GM19324 (cell line): ENCODE measurements around the gene TNNT3.

Source experiments
- ATAC-seq: cut with Tn5 transposase; IDR thresholded peaks from one replicate; pipeline ENCODE4 v1.9.1; 2021; ENCODE audit warnings: mild to moderate bottlenecking, moderate library complexity; ENCODE audit not compliant: unreplicated experiment, low FRiP score

TNNT3 gene

GRCh38 chr11:1947592-1948237, 28.2 kb downstream of the TNNT3 start:
- no peak for ATAC-seq

- ATAC-seq, result no peak
These were observed 28.9 kb downstream of the TNNT3 start for GRCh38 chr11:1948389-1948788.

- no peak for ATAC-seq
These were observed 29.8 kb downstream of the TNNT3 start for GRCh38 chr11:1949302-1949701.

- ATAC-seq, result no peak
These were observed 30.4 kb downstream of the TNNT3 start for GRCh38 chr11:1949922-1950321.

GRCh38 chr11:1952806-1953482, 33.4 kb downstream of the TNNT3 start:
- no peak for ATAC-seq

- no peak for ATAC-seq
These were observed 34.2 kb downstream of the TNNT3 start for GRCh38 chr11:1953489-1954266.

GRCh38 chr11:1958367-1958766, 38.9 kb downstream of the TNNT3 start:
- ATAC-seq, result no peak

GRCh38 chr11:1959786-1960185, 40.3 kb downstream of the TNNT3 start:
- ATAC-seq, result no peak

GRCh38 chr11:1963864-1964263, 44.4 kb downstream of the TNNT3 start:
- no peak for ATAC-seq

GRCh38 chr11:1964348-1964747, 44.8 kb downstream of the TNNT3 start:
- ATAC-seq, result no peak

GRCh38 chr11:1964955-1965354, 45.5 kb downstream of the TNNT3 start:
- ATAC-seq, result no peak

- ATAC-seq, result no peak
These were observed 47.0 kb downstream of the TNNT3 start for GRCh38 chr11:1966531-1966930.

- ATAC-seq, result no peak
These were observed 48.2 kb downstream of the TNNT3 start for GRCh38 chr11:1967641-1968225.

GRCh38 chr11:1968454-1969002, 49.0 kb downstream of the TNNT3 start:
- no peak for ATAC-seq

- no peak for ATAC-seq
These were observed 49.5 kb downstream of the TNNT3 start for GRCh38 chr11:1969035-1969434.

GRCh38 chr11:1969776-1970175, 50.3 kb downstream of the TNNT3 start:
- no peak for ATAC-seq

GRCh38 chr11:1970956-1971355, 51.5 kb downstream of the TNNT3 start:
- ATAC-seq, result no peak

- ATAC-seq, result no peak
These were observed 55.7 kb downstream of the TNNT3 start for GRCh38 chr11:1975185-1975584.

- ATAC-seq, result no peak
These were observed 59.4 kb downstream of the TNNT3 start for GRCh38 chr11:1978720-1979473.

GRCh38 chr11:1979607-1980006, 60.1 kb downstream of the TNNT3 start:
- ATAC-seq, result no peak
